B cell (primary cell): ENCODE results near the gene TTC32.

Source experiments
- EZH2 ChIP-seq: IDR thresholded peaks from 2 replicates; pipeline ENCODE4 v1.6.1; 2012; ENCODE audit warnings: borderline replicate concordance, low read depth, mild to moderate bottlenecking, moderate library complexity, low read length; ENCODE audit not compliant: insufficient read depth, poor library complexity, severe bottlenecking
- TF ChIP-seq, protein P1 (sequence below): fragments of 200-600 bp; IDR thresholded peaks from one replicate; pipeline ENCODE4 v1.8.0; 2022; ENCODE audit warnings: antibody characterized with exemption, mild to moderate bottlenecking

GRCh38 chr2:19871836-19872235 lies 29.9 kb downstream of the TTC32 start:
- TF ChIP-seq, protein P1, sequence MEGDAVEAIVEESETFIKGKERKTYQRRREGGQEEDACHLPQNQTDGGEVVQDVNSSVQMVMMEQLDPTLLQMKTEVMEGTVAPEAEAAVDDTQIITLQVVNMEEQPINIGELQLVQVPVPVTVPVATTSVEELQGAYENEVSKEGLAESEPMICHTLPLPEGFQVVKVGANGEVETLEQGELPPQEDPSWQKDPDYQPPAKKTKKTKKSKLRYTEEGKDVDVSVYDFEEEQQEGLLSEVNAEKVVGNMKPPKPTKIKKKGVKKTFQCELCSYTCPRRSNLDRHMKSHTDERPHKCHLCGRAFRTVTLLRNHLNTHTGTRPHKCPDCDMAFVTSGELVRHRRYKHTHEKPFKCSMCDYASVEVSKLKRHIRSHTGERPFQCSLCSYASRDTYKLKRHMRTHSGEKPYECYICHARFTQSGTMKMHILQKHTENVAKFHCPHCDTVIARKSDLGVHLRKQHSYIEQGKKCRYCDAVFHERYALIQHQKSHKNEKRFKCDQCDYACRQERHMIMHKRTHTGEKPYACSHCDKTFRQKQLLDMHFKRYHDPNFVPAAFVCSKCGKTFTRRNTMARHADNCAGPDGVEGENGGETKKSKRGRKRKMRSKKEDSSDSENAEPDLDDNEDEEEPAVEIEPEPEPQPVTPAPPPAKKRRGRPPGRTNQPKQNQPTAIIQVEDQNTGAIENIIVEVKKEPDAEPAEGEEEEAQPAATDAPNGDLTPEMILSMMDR: no peak
- TF ChIP-seq EZH2: no peak
